ENCODE measurements around the gene DNAH1. TPM values are rescaled to one million over a fixed set of nuclear protein-coding genes. Genes with fewer than 3 reads are reported as not detected.

The DNAH1 gene
- total RNA-seq, 1 donor from 2014 or later: 8.2 TPM

- Mint-ChIP-seq H3K4me1 (peaks cover 32% of the 10 kb centered on the region), H3K4me3 (no peak overlapping the region), H3K27me3 (ENCODE audit: low read depth) (no peaks in the 10 kb centered on the region), H3K36me3 (no peaks in the 10 kb centered on the region), H3K9me3 (no peaks in the 10 kb centered on the region), H3K27ac (no peak overlapping the region)
- no peak for DNase-seq (ENCODE audit: low spot score in 2 of 2, unreplicated experiment in 2 of 2)
- no peak for TF ChIP-seq CTCF (IDR thresholded peaks at IDR 0.05; ENCODE audit: unreplicated experiment)
Measured at GRCh38 chr3:52433328-52433995, 117.3 kb downstream of the DNAH1 start.

GRCh38 chr3:52433996-52434479, 117.9 kb downstream of the DNAH1 start:
- no peaks in the 10 kb centered on the region for H3K9me3 Mint-ChIP-seq
- H3K4me3 Mint-ChIP-seq: no peak overlapping the region
- TF ChIP-seq CTCF (IDR thresholded peaks at IDR 0.05; ENCODE audit: unreplicated experiment): no peak
- peaks cover 32% of the 10 kb centered on the region for H3K4me1 Mint-ChIP-seq
- DNase-seq (ENCODE audit: low spot score in 2 of 2, unreplicated experiment in 2 of 2): no peak
- no peaks in the 10 kb centered on the region for H3K36me3 Mint-ChIP-seq
- H3K27ac Mint-ChIP-seq: no peak overlapping the region
- no peaks in the 10 kb centered on the region for H3K27me3 Mint-ChIP-seq (ENCODE audit: low read depth)

DNA sequence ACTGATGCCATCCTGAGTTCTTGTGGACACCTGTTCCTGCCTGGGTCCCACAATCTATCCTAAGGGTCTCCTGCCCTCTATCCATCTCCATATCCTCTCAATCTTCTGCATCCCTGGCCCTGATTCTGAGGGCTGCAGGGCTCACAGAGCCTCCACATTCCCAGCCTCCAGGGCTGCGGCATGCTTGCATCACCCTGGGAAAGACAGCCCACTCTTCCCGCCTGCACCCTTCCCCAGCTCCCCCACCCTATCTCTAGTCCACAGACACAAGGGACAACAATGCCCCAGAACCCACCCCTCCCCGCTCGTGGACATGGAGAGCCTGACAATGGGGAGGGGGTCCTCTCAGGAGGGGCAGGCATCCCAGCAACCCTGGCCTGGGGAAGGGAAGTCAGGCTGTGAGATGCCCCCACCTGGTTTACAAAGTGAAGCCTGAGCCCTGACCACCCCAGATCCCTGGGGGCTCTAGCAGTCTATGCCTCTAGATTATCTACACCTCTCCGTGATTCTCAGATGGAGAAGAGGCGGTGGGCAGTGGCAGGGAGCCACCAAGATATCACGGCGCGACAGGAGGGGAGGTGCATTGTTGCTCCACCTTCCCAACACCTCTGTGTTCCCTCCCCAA, 118.5 kb downstream of the DNAH1 start:
- Mint-ChIP-seq H3K4me3 (no peak overlapping the region), H3K4me1 (peaks cover 32% of the 10 kb centered on the region), H3K36me3 (no peaks in the 10 kb centered on the region), H3K27me3 (ENCODE audit: low read depth) (no peaks in the 10 kb centered on the region), H3K9me3 (no peaks in the 10 kb centered on the region), H3K27ac (no peak overlapping the region)
- DNase-seq (ENCODE audit: low spot score in 2 of 2, unreplicated experiment in 2 of 2): no peak
- TF ChIP-seq CTCF (IDR thresholded peaks at IDR 0.05; ENCODE audit: unreplicated experiment): no peak

GRCh38 chr3:52435246-52436101, 119.4 kb downstream of the DNAH1 start:
- Mint-ChIP-seq H3K36me3 (no peaks in the 10 kb centered on the region), H3K27ac (no peak overlapping the region), H3K27me3 (ENCODE audit: low read depth) (no peaks in the 10 kb centered on the region), H3K4me1 (peaks cover 32% of the 10 kb centered on the region), H3K4me3 (no peak overlapping the region), H3K9me3 (no peaks in the 10 kb centered on the region)
- TF ChIP-seq CTCF (IDR thresholded peaks at IDR 0.05; ENCODE audit: unreplicated experiment): no peak
- DNase-seq (ENCODE audit: low spot score in 2 of 2, unreplicated experiment in 2 of 2): no peak

DNA sequence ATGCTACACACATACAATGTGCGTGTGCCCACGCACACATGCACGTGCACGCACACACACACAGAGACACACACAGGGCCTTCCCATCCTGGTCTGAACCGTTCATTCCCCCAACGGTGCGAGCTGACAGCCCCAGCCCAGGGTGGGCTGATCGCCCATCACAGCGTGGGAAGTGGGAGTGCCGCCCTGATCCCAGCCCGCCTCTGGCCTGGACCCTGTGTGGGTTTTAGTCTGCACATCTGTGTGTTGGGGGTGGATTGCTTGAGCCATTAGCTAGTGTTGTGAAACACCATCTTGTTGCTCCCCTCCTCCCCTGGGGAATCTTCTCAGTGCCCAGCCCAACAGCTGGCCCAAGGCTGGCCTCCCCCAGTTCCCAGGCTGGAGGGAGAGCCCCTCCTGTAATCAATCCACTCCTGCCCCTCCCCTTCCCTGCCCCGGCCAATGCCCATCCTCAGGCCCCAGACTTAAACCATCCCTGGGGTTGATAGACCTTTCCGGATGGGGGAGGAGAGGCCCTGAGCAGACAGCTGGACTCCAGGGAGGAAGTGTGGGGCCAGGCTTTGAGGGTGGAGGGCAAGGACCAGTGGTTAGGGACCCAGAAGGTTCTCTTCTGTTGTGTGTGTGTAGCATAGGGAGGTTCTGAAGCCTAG, 120.5 kb downstream of the DNAH1 start:
- Mint-ChIP-seq H3K9me3 (no peaks in the 10 kb centered on the region), H3K36me3 (no peaks in the 10 kb centered on the region), H3K27me3 (ENCODE audit: low read depth) (no peaks in the 10 kb centered on the region), H3K27ac (no peak overlapping the region), H3K4me1 (peaks cover 29% of the 10 kb centered on the region), H3K4me3 (no peak overlapping the region)
- no peak for TF ChIP-seq CTCF (IDR thresholded peaks at IDR 0.05; ENCODE audit: unreplicated experiment)
- DNase-seq (ENCODE audit: low spot score in 2 of 2, unreplicated experiment in 2 of 2): no peak

Data from mesothelial cell of epicardium (in vitro differentiated cells).